ENCODE data around the gene SYT3. TPM values are rescaled to one million over a fixed set of nuclear protein-coding genes. Genes with fewer than 3 reads are reported as not detected.

SYT3 gene
- total RNA-seq, 1 donor from 2014 or later, result not detected

GRCh38 chr19:50661766-50662650 is 22.3 kb upstream of the SYT3 start:
- DNase-seq (ENCODE audit: low read depth), result no peak

- DNase-seq (ENCODE audit: low read depth), result no peak
Measured at GRCh38 chr19:50661023-50661422, 21.3 kb upstream of the SYT3 start.

GRCh38 chr19:50660088-50660366 is 20.3 kb upstream of the SYT3 start:
- DNase-seq (ENCODE audit: low read depth), result no peak

GRCh38 chr19:50659318-50660087 is 19.8 kb upstream of the SYT3 start:
- DNase-seq (ENCODE audit: low read depth), result no peak

- no peak for DNase-seq (ENCODE audit: low read depth)
Measured at GRCh38 chr19:50658441-50659317, 19.0 kb upstream of the SYT3 start.

DNA sequence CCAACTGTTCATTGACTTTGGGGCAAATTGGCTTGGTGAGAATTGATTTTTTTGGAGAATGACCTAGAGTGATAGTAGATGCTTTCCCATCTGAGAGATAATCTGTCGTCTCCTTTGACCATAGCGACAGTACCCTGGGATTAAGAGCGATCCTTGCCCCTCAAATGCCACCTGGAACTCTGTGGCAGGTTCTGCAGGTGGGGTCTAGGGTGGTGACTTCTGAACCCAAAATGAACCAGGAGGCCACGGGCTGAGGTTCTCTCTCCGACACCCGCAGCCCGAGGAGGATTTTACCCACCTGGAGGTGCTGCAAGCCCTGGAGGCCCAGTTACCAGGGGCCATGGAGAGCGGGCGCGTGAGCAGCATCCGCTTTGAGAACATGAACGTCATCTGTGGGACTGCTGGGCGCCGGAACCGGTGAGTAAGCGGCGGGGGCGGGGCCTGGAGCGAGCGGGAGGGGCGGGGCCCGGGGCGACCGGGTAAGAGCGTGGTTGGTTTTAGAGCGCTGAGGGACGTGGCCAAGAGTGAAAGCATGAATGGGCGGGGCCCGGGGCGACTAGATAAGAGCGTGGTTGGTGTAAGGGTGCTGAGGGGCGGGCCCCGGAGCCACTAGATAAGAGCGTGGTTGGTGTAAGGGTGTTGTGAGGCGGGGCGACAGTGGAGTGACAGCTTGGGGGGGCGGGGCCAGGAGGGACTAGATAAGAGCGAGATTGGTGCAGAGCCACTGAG is 18.2 kb upstream of the SYT3 start:
- DNase-seq (ENCODE audit: low read depth), result peak; percentile 53

GRCh38 chr19:50657222-50657669 is 17.6 kb upstream of the SYT3 start:
- DNase-seq (ENCODE audit: low read depth), result no peak

DNA sequence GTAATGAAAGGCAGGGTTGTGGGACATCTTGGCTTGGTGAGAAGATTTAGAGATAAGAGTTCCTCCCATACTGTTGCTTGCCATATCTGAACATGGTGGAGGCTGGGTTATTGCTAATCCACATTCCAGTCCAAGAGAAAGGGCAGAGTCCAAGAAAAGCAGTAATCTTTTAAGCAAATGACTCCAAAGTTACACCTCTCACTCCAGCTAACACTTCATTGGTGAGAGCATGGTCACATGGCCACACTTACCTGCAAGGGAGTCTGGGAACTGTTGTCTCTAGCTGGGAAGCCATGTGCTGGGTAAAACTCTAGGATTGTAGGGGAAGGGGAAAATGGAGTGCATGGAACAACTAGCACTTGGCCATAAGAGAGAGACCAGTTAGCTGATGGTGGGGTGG is 15.2 kb upstream of the SYT3 start:
- DNase-seq (ENCODE audit: low read depth), result no peak

- no peak for DNase-seq (ENCODE audit: low read depth)
Measured at GRCh38 chr19:50652722-50653121, 13.0 kb upstream of the SYT3 start.

DNA sequence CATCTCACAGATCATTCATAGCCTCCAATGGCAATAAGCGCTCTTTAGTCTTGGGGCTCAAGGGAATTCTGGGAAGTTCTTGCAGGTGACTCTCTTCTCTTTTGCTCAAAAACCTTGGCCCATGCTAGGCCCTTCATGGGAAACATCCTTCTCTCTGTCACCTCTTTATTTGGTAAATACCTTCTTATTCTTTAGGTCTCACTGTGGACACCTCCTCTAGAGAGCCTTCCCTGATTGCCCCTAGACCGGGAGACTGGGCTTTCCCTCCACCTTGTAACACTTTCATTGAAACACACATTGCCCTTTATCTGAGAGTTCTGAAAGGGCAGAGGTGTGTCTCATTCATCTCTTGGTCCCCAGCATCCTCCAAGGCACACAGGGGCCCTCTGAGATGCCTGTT is 11.5 kb upstream of the SYT3 start:
- DNase-seq (ENCODE audit: low read depth), result no peak

DNA sequence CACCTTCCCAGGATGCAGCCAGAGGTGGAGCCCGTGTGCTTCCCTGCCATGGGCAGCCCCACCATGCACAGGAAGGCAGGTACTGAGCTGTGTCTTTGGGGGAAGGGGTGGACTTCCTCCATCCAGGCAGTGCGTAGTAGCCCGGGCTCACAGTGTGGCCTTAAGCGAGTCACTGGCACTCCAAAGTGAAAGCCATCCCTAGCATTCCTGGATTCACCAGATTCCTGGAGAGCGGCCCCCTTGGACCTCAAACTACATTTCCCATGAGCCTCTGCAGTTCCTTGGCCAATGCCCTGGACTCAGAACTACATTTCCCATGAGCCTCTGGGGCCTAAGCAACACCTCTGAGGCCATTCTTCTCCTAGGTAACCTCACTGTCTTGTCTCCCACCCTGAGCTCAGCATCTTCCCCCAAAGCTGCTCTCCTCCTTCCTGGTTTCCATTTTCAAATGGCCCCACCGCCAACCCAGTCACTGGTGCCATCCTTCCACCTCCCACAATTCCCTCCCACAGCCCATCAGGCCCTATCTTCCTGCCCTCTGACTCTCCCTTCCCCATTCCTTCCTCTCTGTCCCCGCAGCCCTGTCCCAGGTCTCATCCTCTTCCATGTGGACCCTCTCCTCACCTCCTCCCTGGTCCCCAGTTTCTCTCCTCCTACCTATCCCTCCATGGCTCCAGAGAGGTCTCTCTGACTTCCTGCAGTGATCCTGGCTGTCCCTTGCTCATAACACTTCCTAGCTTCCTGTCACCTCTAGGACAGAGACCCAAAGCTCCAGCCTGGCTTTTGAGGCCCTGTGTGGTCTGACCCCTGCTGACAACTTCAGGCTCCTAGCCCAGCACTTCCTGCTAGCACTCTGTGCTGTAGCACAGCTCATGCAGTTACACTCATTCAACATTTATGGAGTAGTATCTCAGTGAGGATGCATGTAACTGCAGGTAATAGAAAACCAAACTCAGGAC is 10.0 kb upstream of the SYT3 start, which contains the start of gene C19orf81:
C19orf81 (plus strand) TSS at position 13 of the 959 bp plus-strand sequence; CDS start at position 13, 0 bp downstream.
- DNase-seq (ENCODE audit: low read depth), result no peak

- no peak for DNase-seq (ENCODE audit: low read depth)
Measured at GRCh38 chr19:50648659-50649058, 9.0 kb upstream of the SYT3 start.

- no peak for DNase-seq (ENCODE audit: low read depth)
Measured at GRCh38 chr19:50647879-50648615, 8.4 kb upstream of the SYT3 start.

DNA sequence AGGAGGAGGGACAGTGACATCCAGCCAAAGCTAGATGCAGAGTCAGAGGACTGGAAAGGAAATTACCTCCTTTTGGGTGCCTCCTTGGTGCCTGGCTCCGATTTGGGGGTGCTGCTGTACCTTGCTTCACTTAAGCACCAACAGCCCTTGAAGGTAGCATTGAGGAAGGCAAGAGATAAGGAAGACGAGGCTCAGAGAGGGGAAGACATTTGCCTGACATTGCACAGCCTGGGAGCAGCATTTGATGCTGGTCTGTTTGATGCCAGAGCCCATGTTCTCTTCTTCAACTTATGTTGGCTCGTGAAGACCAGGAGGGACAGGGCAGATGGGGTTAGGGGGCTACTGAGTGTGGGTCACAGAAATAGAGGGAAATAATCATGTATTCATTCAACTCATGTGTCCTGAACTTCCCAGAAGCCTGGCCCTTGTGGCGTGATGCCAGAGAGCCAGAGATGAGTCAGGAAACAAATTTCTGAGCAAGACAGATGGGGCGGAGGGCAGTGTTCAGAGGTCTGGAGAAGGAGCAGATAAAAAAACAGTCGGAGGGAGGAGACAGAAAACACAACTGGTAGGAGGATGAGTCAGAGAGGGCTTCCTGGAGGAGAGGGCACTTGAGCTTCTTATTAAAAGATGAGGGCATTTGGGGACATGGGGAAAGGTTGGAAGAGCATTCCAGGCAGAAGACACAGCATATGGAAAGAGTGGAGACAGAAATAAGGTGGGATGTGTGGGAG is 6.6 kb upstream of the SYT3 start:
- DNase-seq (ENCODE audit: low read depth), result peak; percentile 57

- no peak for DNase-seq (ENCODE audit: low read depth)
Measured at GRCh38 chr19:50645107-50645506, 5.4 kb upstream of the SYT3 start.

GRCh38 chr19:50644315-50644915 is 4.7 kb upstream of the SYT3 start:
- no peak for DNase-seq (ENCODE audit: low read depth)

DNA sequence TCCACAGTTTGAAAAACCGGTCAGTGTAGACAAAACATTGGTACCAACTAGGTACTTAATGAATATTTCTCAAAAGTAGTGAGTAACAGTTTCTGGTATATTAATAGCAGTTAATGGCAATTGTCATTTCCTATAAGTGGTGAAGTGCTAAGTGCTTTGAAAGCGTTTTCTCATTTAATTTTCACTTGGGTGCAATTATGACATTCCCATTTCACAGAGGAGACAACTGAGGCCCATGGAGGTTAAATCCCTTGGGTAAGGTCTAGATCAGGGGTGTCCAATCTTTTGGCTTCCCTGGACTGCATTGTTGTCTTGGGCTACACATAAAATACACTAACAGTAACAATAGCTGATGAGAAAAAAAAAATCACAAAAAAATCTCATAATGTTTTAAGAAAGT is 687 bp upstream of the SYT3 start:
- no peak for DNase-seq (ENCODE audit: low read depth)

DNA sequence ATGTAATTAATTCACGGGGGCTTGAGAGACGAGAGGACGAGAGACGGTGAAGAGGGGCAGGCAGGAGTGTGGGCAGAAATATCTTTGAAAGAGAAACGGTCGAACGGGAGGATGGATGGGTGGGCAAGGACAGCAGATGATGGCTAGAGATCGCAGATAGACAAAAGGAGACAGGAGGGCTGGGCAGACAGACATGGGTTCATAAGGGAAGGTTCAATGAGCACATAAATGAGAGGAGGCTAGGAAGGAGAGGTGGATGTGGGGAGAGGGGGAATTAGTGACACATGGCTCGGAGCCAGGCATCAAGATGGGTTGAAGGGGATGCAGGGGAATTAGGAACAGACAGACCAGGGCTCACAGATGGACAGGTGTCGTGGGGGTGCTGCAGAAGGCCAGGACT is 1.1 kb downstream of the SYT3 start:
- no peak for DNase-seq (ENCODE audit: low read depth)
